HUES6 (cell line): ENCODE results near the gene ASCC1.

ENCODE experiments used
- H3K27ac ChIP-seq: 2 replicates; pipeline ENCODE4 v1.7.0; 2013; ENCODE audit warnings: low read depth, mild to moderate bottlenecking, low read length, inconsistent platforms
- H3K27me3 ChIP-seq: 2 replicates; pipeline ENCODE4 v1.6.1; 2013; ENCODE audit warnings: low read length; ENCODE audit not compliant: control insufficient read depth, insufficient read depth
- H3K36me3 ChIP-seq: 2 replicates; pipeline ENCODE4 v1.6.1; 2013; ENCODE audit warnings: low read length; ENCODE audit not compliant: control insufficient read depth, insufficient read depth
- H3K4me1 ChIP-seq: 2 replicates; pipeline ENCODE4 v1.6.1; 2013; ENCODE audit warnings: low read length; ENCODE audit not compliant: control insufficient read depth, insufficient read depth
- H3K4me3 ChIP-seq: 2 replicates; pipeline ENCODE4 v1.5.1; 2013; ENCODE audit warnings: low read depth, low read length
- H3K9ac ChIP-seq: one replicate; pipeline ENCODE4 v1.6.1; 2013; ENCODE audit warnings: mild to moderate bottlenecking, low read length
- H3K9me3 ChIP-seq: 2 replicates; pipeline ENCODE4 v1.6.1; 2013; ENCODE audit warnings: low read depth, low read length; ENCODE audit not compliant: control insufficient read depth, insufficient read depth

The ASCC1 gene

DNA sequence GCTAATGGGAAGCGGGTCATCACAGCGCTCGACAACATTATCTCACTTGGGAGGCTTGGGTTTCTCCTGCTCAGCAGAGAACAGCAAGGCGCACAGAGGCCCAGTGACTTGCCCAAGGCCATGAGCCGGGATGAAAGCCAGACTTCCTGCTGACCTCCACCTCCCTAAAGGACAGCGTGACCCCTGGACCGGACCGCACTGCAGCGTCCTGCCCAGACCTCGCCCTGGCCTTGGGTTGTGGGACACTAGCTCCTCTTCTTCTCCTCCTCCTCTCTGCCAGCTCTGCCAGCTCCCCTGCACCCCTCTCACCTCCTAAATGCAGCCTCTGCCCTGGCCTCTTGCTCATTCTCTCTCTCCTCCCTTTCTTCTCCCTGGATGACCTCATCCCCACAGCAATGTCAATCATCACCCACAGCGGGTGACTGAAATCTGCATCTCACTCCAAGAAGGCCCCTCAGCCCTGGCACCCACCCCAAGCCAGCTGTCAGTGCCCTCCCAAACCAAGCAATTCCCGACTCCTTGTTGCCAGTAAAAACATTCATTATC is 147.1 kb downstream of the ASCC1 start:
- peaks cover 5% of the 10 kb centered on the region; the same call in 1 of the 2 replicates for H3K4me1 ChIP-seq
- H3K9ac ChIP-seq: no peak overlapping the region
- H3K4me3 ChIP-seq: no peak overlapping the region
- H3K27ac ChIP-seq: no peak overlapping the region
- H3K36me3 ChIP-seq: no peaks in the 10 kb centered on the region
- H3K27me3 ChIP-seq: no peaks in the 10 kb centered on the region
- H3K9me3 ChIP-seq: no peaks in the 10 kb centered on the region

GRCh38 chr10:72068126-72068765 is 147.8 kb downstream of the ASCC1 start:
- Histone ChIP-seq H3K4me1 (peaks cover 5% of the 10 kb centered on the region; the same call in 1 of the 2 replicates), H3K36me3 (no peaks in the 10 kb centered on the region), H3K9ac (no peak overlapping the region), H3K9me3 (no peaks in the 10 kb centered on the region), H3K4me3 (no peak overlapping the region), H3K27me3 (no peaks in the 10 kb centered on the region), H3K27ac (no peak overlapping the region)

GRCh38 chr10:72067463-72068125 is 148.5 kb downstream of the ASCC1 start:
- H3K9ac ChIP-seq: no peak overlapping the region

DNA sequence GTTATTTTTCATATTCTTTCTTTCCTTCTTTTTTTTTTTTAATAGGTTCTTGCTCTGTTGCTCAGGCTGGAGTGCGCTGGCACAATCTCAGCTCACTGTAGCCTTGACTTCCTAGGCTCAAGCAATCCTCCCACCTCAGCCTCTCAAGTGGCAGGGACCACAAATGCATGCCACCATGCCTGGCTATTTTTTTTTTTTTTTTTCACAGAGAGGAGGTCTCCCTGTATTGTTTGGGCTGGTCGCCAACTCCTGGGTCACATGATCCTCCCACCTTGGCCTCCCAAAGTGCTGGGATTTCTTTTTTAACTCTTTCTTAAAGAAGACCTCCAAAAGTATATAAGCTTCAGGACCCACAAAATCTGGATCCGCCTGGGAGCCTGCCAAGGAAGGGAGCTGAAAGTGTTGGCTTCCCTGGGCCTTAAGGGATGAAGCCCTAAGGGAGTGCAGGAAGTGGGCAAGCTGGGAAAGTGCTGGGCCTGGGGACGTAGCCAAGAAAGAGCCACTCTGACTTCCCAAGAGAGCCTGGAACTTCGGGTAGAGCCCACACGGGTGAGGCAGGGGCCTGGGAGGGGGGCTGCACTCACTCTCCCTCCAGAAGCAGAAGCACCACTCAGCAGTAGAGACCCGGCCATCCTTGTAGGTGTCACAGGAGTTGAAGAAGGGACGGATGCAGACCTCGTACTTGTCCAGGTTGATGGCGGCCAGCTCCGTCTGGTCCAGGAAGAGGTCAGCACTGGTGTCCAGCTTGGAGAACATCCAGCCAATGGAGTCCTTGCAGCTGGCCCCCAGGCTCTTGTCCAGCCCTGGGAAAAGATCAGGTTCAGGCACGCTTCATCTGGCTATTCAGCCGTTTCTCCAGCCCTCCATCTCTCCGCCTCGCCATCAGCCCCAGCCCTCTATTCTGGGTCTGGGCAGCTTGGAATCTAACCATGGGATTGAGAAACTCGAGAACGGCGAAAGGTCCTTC is 149.5 kb downstream of the ASCC1 start:
- Histone ChIP-seq H3K9me3 (no peaks in the 10 kb centered on the region), H3K4me1 (peaks cover 5% of the 10 kb centered on the region; the same call in 1 of the 2 replicates), H3K4me3 (no peak overlapping the region), H3K9ac (no peak overlapping the region), H3K27me3 (no peaks in the 10 kb centered on the region), H3K27ac (no peak overlapping the region), H3K36me3 (no peaks in the 10 kb centered on the region)

More at GRCh38 chr10:72067463-72068125, 148.5 kb downstream of the ASCC1 start:
- peaks cover 5% of the 10 kb centered on the region; the same call in 1 of the 2 replicates for H3K4me1 ChIP-seq
- H3K9me3 ChIP-seq: no peaks in the 10 kb centered on the region
- H3K27me3 ChIP-seq: no peaks in the 10 kb centered on the region
- H3K4me3 ChIP-seq: no peak overlapping the region
- no peaks in the 10 kb centered on the region for H3K36me3 ChIP-seq
- no peak overlapping the region for H3K27ac ChIP-seq

DNA sequence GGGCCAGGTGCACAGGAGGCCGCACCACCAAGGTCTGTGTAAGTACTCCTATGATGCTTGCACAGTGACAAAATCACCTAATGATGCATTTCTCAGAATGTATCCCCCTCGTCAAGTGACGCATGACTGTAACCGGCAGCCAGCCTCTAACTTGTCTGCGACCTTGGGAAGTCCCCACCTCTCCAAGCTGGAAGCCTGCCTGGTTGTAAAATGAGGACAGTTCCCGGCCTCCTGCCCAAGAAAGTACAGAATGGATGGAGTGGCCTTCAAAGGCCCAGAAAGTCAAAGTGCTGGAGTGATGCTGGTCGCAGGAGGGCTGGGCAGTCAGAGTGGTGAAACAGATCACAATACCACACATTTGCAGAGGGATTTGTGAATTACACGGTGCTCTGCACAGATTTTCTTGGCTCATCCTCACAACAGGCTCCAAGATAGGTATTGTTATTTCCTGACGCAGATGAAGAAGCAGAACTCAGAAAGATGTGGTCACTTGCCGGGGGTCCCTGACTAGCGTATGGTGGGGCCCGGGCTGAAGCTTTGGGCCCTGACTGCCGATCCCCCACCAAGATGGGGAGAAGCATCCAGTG is 150.5 kb downstream of the ASCC1 start:
- Histone ChIP-seq H3K4me3 (no peak overlapping the region), H3K27me3 (no peaks in the 10 kb centered on the region), H3K4me1 (peaks cover 13% of the 10 kb centered on the region), H3K9ac (no peak overlapping the region), H3K36me3 (no peaks in the 10 kb centered on the region), H3K9me3 (no peaks in the 10 kb centered on the region), H3K27ac (no peak overlapping the region)

- no peaks in the 10 kb centered on the region for H3K27me3 ChIP-seq
These were observed 152.2 kb downstream of the ASCC1 start for GRCh38 chr10:72063703-72064391.

GRCh38 chr10:72062832-72063702 is 153.0 kb downstream of the ASCC1 start:
- no peaks in the 10 kb centered on the region for H3K36me3 ChIP-seq
- no peaks in the 10 kb centered on the region for H3K9me3 ChIP-seq
- H3K9ac ChIP-seq: no peak overlapping the region
- H3K4me1 ChIP-seq: peaks cover 10% of the 10 kb centered on the region
- no peaks in the 10 kb centered on the region for H3K27me3 ChIP-seq
- no peak overlapping the region for H3K27ac ChIP-seq
- no peak overlapping the region for H3K4me3 ChIP-seq

More at GRCh38 chr10:72063703-72064391, 152.2 kb downstream of the ASCC1 start:
- H3K27ac ChIP-seq: no peak overlapping the region
- H3K9ac ChIP-seq: no peak overlapping the region
- H3K36me3 ChIP-seq: no peaks in the 10 kb centered on the region
- H3K9me3 ChIP-seq: no peaks in the 10 kb centered on the region
- H3K4me3 ChIP-seq: no peak overlapping the region
- peaks cover 10% of the 10 kb centered on the region for H3K4me1 ChIP-seq

GRCh38 chr10:72062382-72062781 is 153.7 kb downstream of the ASCC1 start:
- Histone ChIP-seq H3K27ac (no peak overlapping the region), H3K4me1 (peaks cover 10% of the 10 kb centered on the region), H3K27me3 (no peaks in the 10 kb centered on the region), H3K4me3 (no peak overlapping the region), H3K9me3 (no peaks in the 10 kb centered on the region), H3K9ac (no peak overlapping the region), H3K36me3 (no peaks in the 10 kb centered on the region)

GRCh38 chr10:72061930-72062329 is 154.1 kb downstream of the ASCC1 start:
- Histone ChIP-seq H3K36me3 (no peaks in the 10 kb centered on the region), H3K9me3 (no peaks in the 10 kb centered on the region), H3K9ac (no peak overlapping the region), H3K4me1 (peaks cover 10% of the 10 kb centered on the region), H3K27me3 (no peaks in the 10 kb centered on the region), H3K27ac (no peak overlapping the region), H3K4me3 (no peak overlapping the region)
